HCT116 (cell line): ENCODE measurements around the gene C17orf100. TPM values are rescaled to one million over a fixed set of nuclear protein-coding genes. Genes with fewer than 3 reads are reported as not detected.

Experiments used
- ATAC-seq: fragments of 200-7000 bp; cut with Tn5 transposase; 2 replicates; pipeline ENCODE4 v1.9.1; 2020; ENCODE audit warnings: mild to moderate bottlenecking, moderate library complexity
- BruUV-seq: library from RNA; stranded (reverse); fragments of 400-500 nt; replicated peaks from 2 replicates; lab custom pipeline; 2021; lab: Mats Ljungman, UMichigan
- CTCF ChIA-PET: fragments of 300-600 bp; sonication (Branson Sonifier 250); formaldehyde crosslinking; loops from one replicate; lab custom pipeline; 2021; ENCODE audit warnings: antibody characterized with exemption; lab: Charles Lee
- POLR2A ChIA-PET: fragments of 300-600, 350-600 bp; sonication (Branson Sonifier 250); formaldehyde crosslinking; loops from one replicate; lab custom pipeline; 2021; ENCODE audit warnings: antibody characterized with exemption; lab: Charles Lee
- RAD21 ChIA-PET, 2 experiments: fragments of 300-600 bp; sonication (Branson Sonifier 250); formaldehyde crosslinking; loops; one replicate each; lab custom pipeline; 2023; ENCODE audit warnings: low total read pairs in 2 of 2; ENCODE audit not compliant: uncharacterized antibody in 2 of 2, unreplicated experiment in 2 of 2, low non-redundant PET in 1 of 2; lab: Charles Lee
- DNase-seq: peaks from one replicate; pipeline ENCODE4 v3.0.0-alpha.2; 2010; ENCODE audit warnings: low read depth, low spot score
- H2AFZ ChIP-seq: fragments of 200-600 bp; shearing (Covaris generic), sonication (generic); 2 replicates; pipeline ENCODE4 v1.6.1; 2017; ENCODE audit warnings: low read depth, mixed run types, mixed read lengths, antibody characterized with exemption, low read length; ENCODE audit not compliant: poor library complexity, severe bottlenecking
- H3K27ac ChIP-seq: 2 replicates; pipeline ENCODE4 v1.5.1; 2012; ENCODE audit warnings: low read depth, low read length
- H3K27me3 ChIP-seq: fragments of 200-600 bp; sonication (generic); 2 replicates; pipeline ENCODE4 v1.6.1; 2016; ENCODE audit warnings: mixed run types, low read length, mixed read lengths; ENCODE audit not compliant: insufficient read depth
- H3K36me3 ChIP-seq, 2 experiments: fragments of 200-500 bp in 1 of 2; fragments of 200-600 bp in 1 of 2; sonication (Bioruptor generic) in 1 of 2; sonication (generic) in 1 of 2; 2 replicates each; pipeline versions ENCODE4 v1.5.1 to v1.6.1; 2014 to 2016; ENCODE audit warnings: low read length in 2 of 2, inconsistent platforms in 1 of 2, mixed read lengths in 1 of 2, mixed run types in 1 of 2; ENCODE audit not compliant: insufficient read depth in 2 of 2, control insufficient read depth in 1 of 2
- H3K4me1 ChIP-seq, 2 experiments: fragments of 200-600 bp in 1 of 2; sonication (generic) in 1 of 2; 2 replicates each; pipeline versions ENCODE4 v1.5.1 to v1.6.1; 2012 to 2017; ENCODE audit warnings: low read length in 2 of 2, inconsistent platforms in 1 of 2, mild to moderate bottlenecking in 1 of 2, mixed read lengths in 1 of 2, mixed run types in 1 of 2, moderate library complexity in 1 of 2; ENCODE audit not compliant: insufficient read depth in 2 of 2, control insufficient read depth in 1 of 2
- H3K4me2 ChIP-seq: fragments of 200-600 bp; sonication (generic); 2 replicates; pipeline ENCODE4 v1.6.1; 2017; ENCODE audit warnings: mixed run types, low read length, mixed read lengths
- H3K4me3 ChIP-seq, 2 experiments: fragments of 200-600 bp in 1 of 2; sonication (generic) in 1 of 2; replicated peaks in 1 of 2; 2 replicates each; pipeline ENCODE4 v1.5.1; 2011 to 2016; ENCODE audit warnings: low read length in 2 of 2, control low read depth in 1 of 2, low read depth in 1 of 2, mild to moderate bottlenecking in 1 of 2, mixed read lengths in 1 of 2, mixed run types in 1 of 2
- H3K79me2 ChIP-seq: fragments of 200-600 bp; sonication (generic); 2 replicates; pipeline ENCODE4 v1.6.1; 2017; ENCODE audit warnings: mild to moderate bottlenecking, mixed run types, low read length, moderate library complexity, mixed read lengths; ENCODE audit not compliant: insufficient read depth
- H3K9ac ChIP-seq: fragments of 200-600 bp; sonication (generic); 2 replicates; pipeline ENCODE4 v1.6.1; 2016; ENCODE audit warnings: low read length, mixed read lengths
- H3K9me2 ChIP-seq: fragments of 200-600 bp; sonication (generic), shearing (Covaris generic); 2 replicates; pipeline ENCODE4 v1.6.1; 2017; ENCODE audit warnings: mixed run types, mild to moderate bottlenecking, moderate library complexity; ENCODE audit not compliant: insufficient read depth
- H3K9me3 ChIP-seq, 2 experiments: fragments of 200-500 bp in 1 of 2; fragments of 200-600 bp in 1 of 2; sonication (Bioruptor generic) in 1 of 2; sonication (generic) in 1 of 2; 2 replicates each; pipeline ENCODE4 v1.6.1; 2014 to 2017; ENCODE audit warnings: low read length in 2 of 2, mixed read lengths in 2 of 2, inconsistent platforms in 1 of 2, low read depth in 1 of 2, mild to moderate bottlenecking in 1 of 2, mixed run types in 1 of 2, moderate library complexity in 1 of 2; ENCODE audit not compliant: control insufficient read depth in 1 of 2, insufficient read depth in 1 of 2
- H4K20me1 ChIP-seq: fragments of 200-600 bp; sonication (generic), shearing (Covaris generic); 2 replicates; pipeline ENCODE4 v1.6.1; 2017; ENCODE audit warnings: mixed run types, mild to moderate bottlenecking, moderate library complexity; ENCODE audit not compliant: insufficient read depth
- ATF3 ChIP-seq: IDR thresholded peaks from 2 replicates; pipeline ENCODE4 v1.6.1; 2012
- CBX3 ChIP-seq: IDR thresholded peaks from 2 replicates; pipeline ENCODE4 v1.6.1; 2012; ENCODE audit warnings: low read depth
- CTCF ChIP-seq, 3 experiments: fragments of 200-600 bp in 1 of 3; sonication (generic) in 1 of 3; IDR thresholded peaks in 2 of 3; conservative IDR thresholded peaks in 1 of 3; 2 replicates each; pipeline ENCODE4 v1.5.1; 2012 to 2017; ENCODE audit warnings: low read depth in 2 of 3, low read length in 2 of 3, antibody characterized with exemption in 1 of 3, borderline replicate concordance in 1 of 3, control low read depth in 1 of 3, mild to moderate bottlenecking in 1 of 3, mixed read lengths in 1 of 3, mixed run types in 1 of 3, moderate library complexity in 1 of 3; ENCODE audit not compliant: insufficient read depth in 1 of 3
- ELF1 ChIP-seq: IDR thresholded peaks from 2 replicates; pipeline ENCODE4 v1.6.1; 2012; ENCODE audit warnings: low read depth, borderline replicate concordance
- EZH2phosphoT487 ChIP-seq: fragments of 200-600 bp; IDR thresholded peaks from 2 replicates; pipeline ENCODE4 v1.6.1; 2018; ENCODE audit warnings: antibody characterized with exemption, borderline replicate concordance
- FOSL1 ChIP-seq: IDR thresholded peaks from 2 replicates; pipeline ENCODE4 v1.6.1; 2012; ENCODE audit warnings: low read depth
- MAX ChIP-seq: IDR thresholded peaks from 2 replicates; pipeline ENCODE4 v1.6.1; 2012
- POLR2A ChIP-seq: IDR thresholded peaks from 2 replicates; pipeline ENCODE4 v1.7.0; 2011; ENCODE audit warnings: borderline replicate concordance; ENCODE audit not compliant: insufficient read depth, insufficient read length; ENCODE audit errors: extremely low read depth
- POLR2AphosphoS5 ChIP-seq: IDR thresholded peaks from 2 replicates; pipeline ENCODE4 v1.6.1; 2011; ENCODE audit warnings: mild to moderate bottlenecking, low read depth, low read length, moderate library complexity
- RAD21 ChIP-seq: IDR thresholded peaks from 2 replicates; pipeline ENCODE4 v1.6.1; 2012; ENCODE audit warnings: low read depth, mild to moderate bottlenecking
- REST ChIP-seq: IDR thresholded peaks from 2 replicates; pipeline ENCODE4 v1.6.1; 2012; ENCODE audit warnings: low read depth
- SRF ChIP-seq: IDR thresholded peaks from 2 replicates; pipeline ENCODE4 v1.6.1; 2012; ENCODE audit warnings: low read depth
- TCF7L2 ChIP-seq: IDR thresholded peaks from 2 replicates; pipeline ENCODE4 v1.7.0; 2011; ENCODE audit warnings: borderline replicate concordance, inconsistent platforms; ENCODE audit not compliant: insufficient read depth, insufficient read length; ENCODE audit errors: extremely low read depth
- ZBTB33 ChIP-seq: IDR thresholded peaks from 2 replicates; pipeline ENCODE4 v1.6.1; 2011; ENCODE audit warnings: mild to moderate bottlenecking, low read length, moderate library complexity; ENCODE audit not compliant: insufficient replicate concordance; ENCODE audit errors: extremely low read depth
- ZFX ChIP-seq: fragments of 450-650 bp; IDR thresholded peaks from 2 replicates; pipeline ENCODE4 v1.6.1; 2017
- ZNF274 ChIP-seq: fragments of 200-500 bp; sonication (Bioruptor generic); IDR thresholded peaks from 2 replicates; pipeline ENCODE4 v1.6.1; 2014; ENCODE audit warnings: mild to moderate bottlenecking, low read depth, low read length, inconsistent platforms
- intact Hi-C: fragments of 100-400 bp; cut with micrococcal nuclease; formaldehyde crosslinking; loops from 2 replicates; pipeline ENCODE4 v1.10.0; 2022
- total RNA-seq: library from RNA; stranded (reverse); gene quantifications from one replicate; pipeline ENCODE4 v1.2.1, GENCODE V29; 2021; ENCODE audit not compliant: unreplicated experiment

Gene C17orf100
- total RNA-seq, 1 experiment from 2014 or later = 0.76 TPM

GRCh38 chr17:6671431-6671830 is 19.9 kb downstream of the C17orf100 start:
- Histone ChIP-seq H3K9me3 (no peaks in the 10 kb centered on the region), H3K9ac (no peak overlapping the region), H3K9me2 (no peaks in the 10 kb centered on the region), H3K36me3 (no peaks in the 10 kb centered on the region), H2AFZ (no peak overlapping the region), H4K20me1 (no peaks in the 10 kb centered on the region), H3K4me2 (peak overlapping the region; percentile 80; the same call in 1 of the 2 replicates), H3K79me2 (no peaks in the 10 kb centered on the region), H3K27me3 (no peaks in the 10 kb centered on the region), H3K4me1 (peaks cover 19 to 39% of the 10 kb centered on the region in 2 experiments), H3K4me3 (no peak overlapping the region), H3K27ac (no peak overlapping the region)
- no peak for TF ChIP-seq ATF3
- no peak for TF ChIP-seq POLR2A
- TF ChIP-seq EZH2phosphoT487 = no peak
- TF ChIP-seq CBX3 = no peak
- no peak for TF ChIP-seq MAX
- no peak for TF ChIP-seq REST
- no peak for TF ChIP-seq TCF7L2
- TF ChIP-seq SRF = no peak
- TF ChIP-seq ZBTB33 = no peak
- no peak for TF ChIP-seq ZNF274
- TF ChIP-seq ZFX = no peak
- TF ChIP-seq FOSL1 = no peak
- no peak for TF ChIP-seq POLR2AphosphoS5
- no peak for TF ChIP-seq ELF1
- no peak for TF ChIP-seq RAD21
- no peak for TF ChIP-seq CTCF (IDR thresholded peaks at IDR 0.05 in 2 of 3, conservative IDR thresholded peaks at IDR 0.05 in 1 of 3; ENCODE audit: borderline replicate concordance in 1 of 3, insufficient read depth in 1 of 3, low read depth in 2 of 3, low read length in 2 of 3)
- ChIA-PET POLR2A (interaction anchor here (2.6 kb wide), 1 partner anchor 172 kb away, joined by 8 read pairs; no protein-coding TSS in a partner anchor), CTCF (interaction anchor here (1.4 to 3.1 kb wide), 2 partner anchors 172 to 333 kb away, joined by 4 to 14 read pairs; no protein-coding TSS in a partner anchor), RAD21 (no interaction called here)
- no peak for ATAC-seq
- DNase-seq = no peak
- BruUV-seq = no TSS peak
- intact Hi-C loops = no loop called here
